T-helper 2 cell (primary cell): ENCODE results near the gene NOTCH4.
"Not testable (repeated sequence)": the region's sequence is repeated elsewhere in the genome, so short reads cannot be mapped to it uniquely, and the experiment has no call there.

Experiments used
- DNase-seq, 5 experiments: peaks; one replicate each; pipeline versions ENCODE4 v3.0.0 to v3.0.0-alpha.2; 2012 to 2022

The NOTCH4 gene

GRCh38 chr6:32192608-32193039 is 31.2 kb downstream of the NOTCH4 start, which contains the start of gene GPSM3:
Gene GPSM3, minus strand, starts transcription at chr6:32192643. Its CDS starts 130 bp downstream, at chr6:32192513.
- DNase-seq, result peak in 4 of 5 experiments; percentile 13 to 86 (median 50)

GRCh38 chr6:32191696-32192607 is 31.9 kb downstream of the NOTCH4 start:
- peak in 2 of 5 experiments; percentile 25 to 32 for DNase-seq

GRCh38 chr6:32190911-32191677 is 32.8 kb downstream of the NOTCH4 start:
- no peak for DNase-seq

- peak; percentile 49 to 95 (median 67) for DNase-seq
Observed at GRCh38 chr6:32190054-32190851, 33.6 kb downstream of the NOTCH4 start, which contains the start of gene PBX2. Gene PBX2, minus strand, starts transcription at chr6:32190202. Its CDS starts 287 bp downstream, at chr6:32189915.

- DNase-seq, result peak in 1 of 5 experiments; percentile 23
Observed at GRCh38 chr6:32189742-32190053, 34.2 kb downstream of the NOTCH4 start.

GRCh38 chr6:32189069-32189741 is 34.7 kb downstream of the NOTCH4 start:
- no peak for DNase-seq

GRCh38 chr6:32188381-32189068 is 35.3 kb downstream of the NOTCH4 start:
- DNase-seq, result no peak

- DNase-seq, result not testable (repeated sequence)
Observed at GRCh38 chr6:32187725-32188380, 36.0 kb downstream of the NOTCH4 start.

- no peak for DNase-seq
Observed at GRCh38 chr6:32187009-32187709, 36.7 kb downstream of the NOTCH4 start.

GRCh38 chr6:32186151-32186840 is 37.6 kb downstream of the NOTCH4 start:
- not testable (repeated sequence) for DNase-seq

- DNase-seq, result peak in 4 of 5 experiments; percentile 42 to 87 (median 48)
Observed at GRCh38 chr6:32185681-32186131, 38.2 kb downstream of the NOTCH4 start.

GRCh38 chr6:32184084-32184640 is 39.7 kb downstream of the NOTCH4 start, which contains the start of gene AGER:
Gene AGER, minus strand, starts transcription at chr6:32184253. Its CDS starts 31 bp downstream, at chr6:32184222.
- no peak for DNase-seq

- DNase-seq, result no peak
Observed at GRCh38 chr6:32183483-32184083, 40.3 kb downstream of the NOTCH4 start.

GRCh38 chr6:32183030-32183429 is 40.8 kb downstream of the NOTCH4 start:
- DNase-seq, result no peak

- DNase-seq, result no peak
Observed at GRCh38 chr6:32182555-32182981, 41.3 kb downstream of the NOTCH4 start.

- no peak for DNase-seq
Observed at GRCh38 chr6:32181915-32182529, 41.8 kb downstream of the NOTCH4 start.

- DNase-seq, result no peak
Observed at GRCh38 chr6:32181148-32181702, 42.6 kb downstream of the NOTCH4 start.
